ENCODE data around the gene SCMH1. TPM values are rescaled to one million over a fixed set of nuclear protein-coding genes. Genes with fewer than 3 reads are reported as not detected.

The SCMH1 gene
- total RNA-seq, 1 donor from 2014 or later: 25.5 TPM

DNA sequence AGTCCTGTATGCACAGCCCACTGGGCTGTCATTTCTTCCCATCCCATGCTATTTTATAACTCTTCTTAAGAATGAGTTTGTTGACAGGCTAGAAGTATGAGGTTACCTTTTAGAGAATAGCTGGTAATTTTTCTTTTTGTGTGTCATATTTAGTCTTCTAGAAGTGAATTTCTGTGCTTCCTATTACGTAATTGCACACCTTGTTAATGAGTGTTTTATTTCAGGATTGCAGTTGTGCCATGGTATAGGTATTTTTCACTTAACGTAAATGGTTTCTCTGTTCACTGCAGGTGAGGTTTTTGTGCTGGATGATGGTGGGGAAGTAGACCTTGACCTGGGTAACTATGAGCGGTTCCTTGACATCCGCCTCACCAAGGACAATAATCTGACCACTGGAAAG, 257.6 kb downstream of the SCMH1 start:
- TF ChIP-seq, protein P1, sequence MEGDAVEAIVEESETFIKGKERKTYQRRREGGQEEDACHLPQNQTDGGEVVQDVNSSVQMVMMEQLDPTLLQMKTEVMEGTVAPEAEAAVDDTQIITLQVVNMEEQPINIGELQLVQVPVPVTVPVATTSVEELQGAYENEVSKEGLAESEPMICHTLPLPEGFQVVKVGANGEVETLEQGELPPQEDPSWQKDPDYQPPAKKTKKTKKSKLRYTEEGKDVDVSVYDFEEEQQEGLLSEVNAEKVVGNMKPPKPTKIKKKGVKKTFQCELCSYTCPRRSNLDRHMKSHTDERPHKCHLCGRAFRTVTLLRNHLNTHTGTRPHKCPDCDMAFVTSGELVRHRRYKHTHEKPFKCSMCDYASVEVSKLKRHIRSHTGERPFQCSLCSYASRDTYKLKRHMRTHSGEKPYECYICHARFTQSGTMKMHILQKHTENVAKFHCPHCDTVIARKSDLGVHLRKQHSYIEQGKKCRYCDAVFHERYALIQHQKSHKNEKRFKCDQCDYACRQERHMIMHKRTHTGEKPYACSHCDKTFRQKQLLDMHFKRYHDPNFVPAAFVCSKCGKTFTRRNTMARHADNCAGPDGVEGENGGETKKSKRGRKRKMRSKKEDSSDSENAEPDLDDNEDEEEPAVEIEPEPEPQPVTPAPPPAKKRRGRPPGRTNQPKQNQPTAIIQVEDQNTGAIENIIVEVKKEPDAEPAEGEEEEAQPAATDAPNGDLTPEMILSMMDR (conservative IDR thresholded peaks at IDR 0.05; ENCODE audit: low read depth, low read length): no peak
- no peak overlapping the region for H3K4me3 ChIP-seq (ENCODE audit: low read depth, low read length)
- DNase-seq (ENCODE audit: low read depth): no peak

DNA sequence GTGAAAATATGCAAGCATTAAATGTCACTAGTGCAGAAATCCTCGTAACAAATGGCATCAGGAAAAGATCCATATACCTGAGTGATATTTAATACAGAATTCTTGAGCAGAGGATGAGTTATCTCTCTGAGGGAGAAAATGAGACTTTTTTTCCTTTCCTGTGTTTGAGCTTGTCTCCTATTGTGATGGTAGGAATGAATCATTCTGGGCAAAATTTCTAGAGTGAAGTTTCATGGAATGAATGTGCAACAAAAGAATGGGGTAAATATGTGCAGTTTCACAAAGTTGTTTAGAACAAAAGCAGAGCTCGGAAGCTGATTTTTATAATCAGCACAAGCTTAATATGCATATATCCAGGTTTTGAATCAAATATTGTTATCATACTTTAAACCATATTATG, 258.0 kb downstream of the SCMH1 start:
- no peak overlapping the region for H3K4me3 ChIP-seq (ENCODE audit: low read depth, low read length)
- TF ChIP-seq, protein P1 (conservative IDR thresholded peaks at IDR 0.05; ENCODE audit: low read depth, low read length): no peak
- no peak for DNase-seq (ENCODE audit: low read depth)

DNA sequence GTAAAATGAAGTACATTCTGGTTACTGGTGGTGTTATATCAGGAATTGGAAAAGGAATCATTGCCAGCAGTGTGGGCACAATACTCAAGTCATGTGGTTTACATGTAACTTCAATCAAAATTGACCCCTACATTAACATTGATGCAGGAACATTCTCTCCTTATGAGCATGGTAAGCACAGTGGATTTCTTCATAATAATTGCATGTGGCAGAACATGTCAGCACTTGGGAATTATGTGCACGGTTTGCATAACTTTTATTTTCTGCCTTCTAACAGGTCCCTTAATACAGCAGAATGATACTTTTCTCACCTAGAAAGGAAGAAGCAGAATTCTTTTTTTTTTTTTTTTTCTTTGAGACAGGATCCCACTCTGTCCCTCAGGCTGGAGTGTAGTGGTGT, 258.8 kb downstream of the SCMH1 start:
- H3K4me3 ChIP-seq (ENCODE audit: low read depth, low read length): no peak overlapping the region
- DNase-seq (ENCODE audit: low read depth): no peak
- TF ChIP-seq, protein P1 (conservative IDR thresholded peaks at IDR 0.05; ENCODE audit: low read depth, low read length): no peak

DNA sequence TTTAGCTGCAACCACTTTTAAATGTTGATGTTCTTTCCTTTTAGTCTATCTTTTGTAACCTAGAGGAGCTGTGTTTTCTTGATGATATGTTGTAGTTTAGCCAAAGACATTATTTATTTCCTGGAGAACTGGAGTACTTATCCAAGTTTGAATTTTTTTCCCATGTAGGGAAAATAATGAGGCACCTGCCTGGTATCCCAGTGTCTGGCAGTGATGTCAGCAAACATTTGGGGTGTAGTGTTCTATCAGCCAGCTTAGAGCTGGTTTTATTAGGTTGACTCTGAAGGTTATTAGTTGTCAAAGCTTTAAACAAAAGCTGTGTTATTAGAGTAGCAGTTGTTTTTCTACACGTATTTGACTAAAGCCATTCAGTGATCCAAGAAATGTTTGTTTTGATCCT, 259.4 kb downstream of the SCMH1 start:
- no peak for DNase-seq (ENCODE audit: low read depth)
- TF ChIP-seq, protein P1 (conservative IDR thresholded peaks at IDR 0.05; ENCODE audit: low read depth, low read length): no peak
- no peak overlapping the region for H3K4me3 ChIP-seq (ENCODE audit: low read depth, low read length)

DNA sequence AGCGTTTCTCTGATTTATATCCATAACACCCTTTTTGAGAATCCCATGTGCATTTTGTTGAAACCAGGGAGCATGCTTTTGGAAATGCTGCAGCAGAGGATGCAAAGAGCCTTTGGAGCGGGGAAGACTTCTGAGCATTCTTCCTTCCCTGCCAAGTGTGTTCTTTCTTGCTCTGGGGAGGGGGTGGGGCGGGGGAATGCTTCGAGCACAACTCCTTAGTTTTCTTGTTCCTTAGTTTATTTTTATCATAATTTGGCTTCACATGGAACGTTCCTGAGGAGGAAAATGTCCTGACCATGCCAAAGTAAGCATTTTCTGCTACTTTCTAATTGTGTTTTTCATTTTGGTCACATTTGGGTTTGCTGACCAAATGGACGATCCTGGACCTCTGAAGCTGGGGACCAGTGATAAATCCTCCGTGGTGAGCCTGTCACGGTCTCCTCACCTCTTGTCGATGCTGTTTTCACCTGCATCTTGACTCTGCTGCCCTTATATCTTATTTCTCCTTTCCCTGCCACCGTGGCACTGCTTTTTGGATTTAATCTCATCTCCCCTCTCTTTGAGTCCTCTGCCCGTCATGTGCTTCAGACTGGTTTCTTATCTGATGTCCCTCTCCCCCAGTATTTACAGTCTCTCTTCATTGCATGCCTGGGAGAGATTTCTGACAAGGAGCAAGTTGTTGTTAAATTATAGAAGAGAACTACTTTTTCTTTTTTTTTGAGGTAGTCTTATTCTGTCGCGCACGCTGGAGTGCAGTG, 260.2 kb downstream of the SCMH1 start:
- TF ChIP-seq, protein P1 (conservative IDR thresholded peaks at IDR 0.05; ENCODE audit: low read depth, low read length): no peak
- H3K4me3 ChIP-seq (ENCODE audit: low read depth, low read length): no peak overlapping the region
- DNase-seq (ENCODE audit: low read depth): no peak

DNA sequence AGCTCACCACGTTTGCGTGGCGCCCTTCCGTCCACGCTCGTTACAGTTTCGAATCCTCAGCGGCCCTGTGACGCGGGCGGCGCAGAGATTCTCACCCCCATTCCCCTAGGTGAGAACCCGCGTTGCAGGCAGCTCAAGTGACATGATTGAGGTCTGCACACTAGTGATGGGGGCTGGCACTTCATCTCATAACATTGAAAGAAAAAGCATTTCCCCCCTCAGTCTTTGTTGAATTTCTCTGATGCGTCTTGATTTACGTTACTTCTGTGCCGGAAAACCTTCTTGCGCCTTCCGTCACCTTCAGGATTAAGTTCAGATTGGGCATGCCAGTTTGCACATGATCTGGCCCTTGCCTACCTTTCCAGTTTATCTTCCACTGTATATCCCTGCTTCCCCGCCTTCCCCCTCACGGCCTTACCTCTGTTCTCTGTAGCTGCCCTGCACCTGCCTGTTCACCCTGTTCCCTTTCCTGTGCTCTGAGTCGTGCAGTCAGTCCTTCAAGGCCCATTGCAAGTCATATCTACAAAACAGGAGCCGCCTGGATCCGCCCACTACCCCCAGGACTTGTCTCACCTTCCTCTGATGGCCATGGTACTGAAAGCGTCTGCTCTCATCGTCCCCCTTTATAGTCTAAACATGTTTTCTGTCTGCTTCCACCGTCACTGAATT, 261.5 kb downstream of the SCMH1 start:
- peak overlapping the region; percentile 80 for H3K4me3 ChIP-seq (ENCODE audit: low read depth, low read length)
- DNase-seq (ENCODE audit: low read depth): no peak
- TF ChIP-seq, protein P1 (conservative IDR thresholded peaks at IDR 0.05; ENCODE audit: low read depth, low read length): no peak

All from epithelial cell of proximal tubule (primary cell).